ENCODE data around the gene VPS51. TPM values are rescaled to one million over a fixed set of nuclear protein-coding genes. Genes with fewer than 3 reads are reported as not detected.

Gene VPS51
- total and polyA plus RNA-seq, 2 of the 13 experiments (the other 11 are each of a cell fraction or from before 2014, with no cell fraction given), result 76.3 to 90.6 TPM

GRCh38 chr11:65121447-65121864 is 25.4 kb downstream of the VPS51 start (continued):
- TF ChIP-seq E2F2 (CRISPR knock-in tag; IDR thresholded peaks at IDR 0.05; ENCODE audit: borderline replicate concordance), result no peak
- TF ChIP-seq, protein P1, sequence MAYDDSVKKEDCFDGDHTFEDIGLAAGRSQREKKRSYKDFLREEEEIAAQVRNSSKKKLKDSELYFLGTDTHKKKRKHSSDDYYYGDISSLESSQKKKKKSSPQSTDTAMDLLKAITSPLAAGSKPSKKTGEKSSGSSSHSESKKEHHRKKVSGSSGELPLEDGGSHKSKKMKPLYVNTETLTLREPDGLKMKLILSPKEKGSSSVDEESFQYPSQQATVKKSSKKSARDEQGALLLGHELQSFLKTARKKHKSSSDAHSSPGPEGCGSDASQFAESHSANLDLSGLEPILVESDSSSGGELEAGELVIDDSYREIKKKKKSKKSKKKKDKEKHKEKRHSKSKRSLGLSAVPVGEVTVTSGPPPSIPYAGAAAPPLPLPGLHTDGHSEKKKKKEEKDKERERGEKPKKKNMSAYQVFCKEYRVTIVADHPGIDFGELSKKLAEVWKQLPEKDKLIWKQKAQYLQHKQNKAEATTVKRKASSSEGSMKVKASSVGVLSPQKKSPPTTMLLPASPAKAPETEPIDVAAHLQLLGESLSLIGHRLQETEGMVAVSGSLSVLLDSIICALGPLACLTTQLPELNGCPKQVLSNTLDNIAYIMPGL (CRISPR knock-in tag; IDR thresholded peaks at IDR 0.05; ENCODE audit: borderline replicate concordance in 1 of 2, low read depth in 1 of 2), result no peak; a peak in 1 of 4 replicates
- no peak for TF ChIP-seq ZNF792 (CRISPR knock-in tag; IDR thresholded peaks at IDR 0.05)
- 0 out of 2 replicates have a peak, but pooled peaks have one; percentile 47 for TF ChIP-seq ZNF441 (CRISPR knock-in tag; IDR thresholded peaks at IDR 0.05; ENCODE audit: borderline replicate concordance)
- TF ChIP-seq ZNF547 (CRISPR knock-in tag; IDR thresholded peaks at IDR 0.05), result 0 out of 2 replicates have a peak, but pooled peaks have one; percentile 4
- no peak for TF ChIP-seq ZNF788 (CRISPR knock-in tag; IDR thresholded peaks at IDR 0.05; ENCODE audit: borderline replicate concordance)
- no peak for TF ChIP-seq PLSCR1 (CRISPR knock-in tag; IDR thresholded peaks at IDR 0.05; ENCODE audit: borderline replicate concordance)
- no peak for TF ChIP-seq ZNF639 (CRISPR knock-in tag; conservative IDR thresholded peaks at IDR 0.05)
- TF ChIP-seq, protein P2, sequence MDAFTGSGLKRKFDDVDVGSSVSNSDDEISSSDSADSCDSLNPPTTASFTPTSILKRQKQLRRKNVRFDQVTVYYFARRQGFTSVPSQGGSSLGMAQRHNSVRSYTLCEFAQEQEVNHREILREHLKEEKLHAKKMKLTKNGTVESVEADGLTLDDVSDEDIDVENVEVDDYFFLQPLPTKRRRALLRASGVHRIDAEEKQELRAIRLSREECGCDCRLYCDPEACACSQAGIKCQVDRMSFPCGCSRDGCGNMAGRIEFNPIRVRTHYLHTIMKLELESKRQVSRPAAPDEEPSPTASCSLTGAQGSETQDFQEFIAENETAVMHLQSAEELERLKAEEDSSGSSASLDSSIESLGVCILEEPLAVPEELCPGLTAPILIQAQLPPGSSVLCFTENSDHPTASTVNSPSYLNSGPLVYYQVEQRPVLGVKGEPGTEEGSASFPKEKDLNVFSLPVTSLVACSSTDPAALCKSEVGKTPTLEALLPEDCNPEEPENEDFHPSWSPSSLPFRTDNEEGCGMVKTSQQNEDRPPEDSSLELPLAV (CRISPR knock-in tag; conservative IDR thresholded peaks at IDR 0.05; ENCODE audit: low read depth), result no peak
- TF ChIP-seq, protein P3, sequence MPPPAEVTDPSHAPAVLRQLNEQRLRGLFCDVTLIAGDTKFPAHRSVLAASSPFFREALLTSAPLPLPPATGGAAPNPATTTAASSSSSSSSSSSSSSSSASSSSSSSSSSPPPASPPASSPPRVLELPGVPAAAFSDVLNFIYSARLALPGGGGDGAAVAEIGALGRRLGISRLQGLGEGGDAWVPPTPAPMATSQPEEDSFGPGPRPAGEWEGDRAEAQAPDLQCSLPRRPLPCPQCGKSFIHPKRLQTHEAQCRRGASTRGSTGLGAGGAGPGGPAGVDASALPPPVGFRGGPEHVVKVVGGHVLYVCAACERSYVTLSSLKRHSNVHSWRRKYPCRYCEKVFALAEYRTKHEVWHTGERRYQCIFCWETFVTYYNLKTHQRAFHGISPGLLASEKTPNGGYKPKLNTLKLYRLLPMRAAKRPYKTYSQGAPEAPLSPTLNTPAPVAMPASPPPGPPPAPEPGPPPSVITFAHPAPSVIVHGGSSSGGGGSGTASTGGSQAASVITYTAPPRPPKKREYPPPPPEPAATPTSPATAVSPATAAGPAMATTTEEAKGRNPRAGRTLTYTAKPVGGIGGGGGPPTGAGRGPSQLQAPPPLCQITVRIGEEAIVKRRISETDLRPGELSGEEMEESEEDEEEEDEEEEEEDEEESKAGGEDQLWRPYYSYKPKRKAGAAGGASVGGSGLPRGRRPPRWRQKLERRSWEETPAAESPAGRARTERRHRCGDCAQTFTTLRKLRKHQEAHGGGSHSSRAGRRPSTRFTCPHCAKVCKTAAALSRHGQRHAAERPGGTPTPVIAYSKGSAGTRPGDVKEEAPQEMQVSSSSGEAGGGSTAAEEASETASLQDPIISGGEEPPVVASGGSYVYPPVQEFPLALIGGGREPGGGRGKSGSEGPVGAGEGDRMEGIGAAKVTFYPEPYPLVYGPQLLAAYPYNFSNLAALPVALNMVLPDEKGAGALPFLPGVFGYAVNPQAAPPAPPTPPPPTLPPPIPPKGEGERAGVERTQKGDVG (CRISPR knock-in tag; IDR thresholded peaks at IDR 0.05; ENCODE audit: borderline replicate concordance), result no peak
- TF ChIP-seq, protein P4, sequence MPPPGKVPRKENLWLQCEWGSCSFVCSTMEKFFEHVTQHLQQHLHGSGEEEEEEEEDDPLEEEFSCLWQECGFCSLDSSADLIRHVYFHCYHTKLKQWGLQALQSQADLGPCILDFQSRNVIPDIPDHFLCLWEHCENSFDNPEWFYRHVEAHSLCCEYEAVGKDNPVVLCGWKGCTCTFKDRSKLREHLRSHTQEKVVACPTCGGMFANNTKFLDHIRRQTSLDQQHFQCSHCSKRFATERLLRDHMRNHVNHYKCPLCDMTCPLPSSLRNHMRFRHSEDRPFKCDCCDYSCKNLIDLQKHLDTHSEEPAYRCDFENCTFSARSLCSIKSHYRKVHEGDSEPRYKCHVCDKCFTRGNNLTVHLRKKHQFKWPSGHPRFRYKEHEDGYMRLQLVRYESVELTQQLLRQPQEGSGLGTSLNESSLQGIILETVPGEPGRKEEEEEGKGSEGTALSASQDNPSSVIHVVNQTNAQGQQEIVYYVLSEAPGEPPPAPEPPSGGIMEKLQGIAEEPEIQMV (CRISPR knock-in tag; IDR thresholded peaks at IDR 0.05; ENCODE audit: low read depth), result 0 out of 2 replicates have a peak, but pooled peaks have one; percentile 11
- no peak for TF ChIP-seq ZBTB38 (CRISPR knock-in tag; IDR thresholded peaks at IDR 0.05)
- TF ChIP-seq, protein P5, sequence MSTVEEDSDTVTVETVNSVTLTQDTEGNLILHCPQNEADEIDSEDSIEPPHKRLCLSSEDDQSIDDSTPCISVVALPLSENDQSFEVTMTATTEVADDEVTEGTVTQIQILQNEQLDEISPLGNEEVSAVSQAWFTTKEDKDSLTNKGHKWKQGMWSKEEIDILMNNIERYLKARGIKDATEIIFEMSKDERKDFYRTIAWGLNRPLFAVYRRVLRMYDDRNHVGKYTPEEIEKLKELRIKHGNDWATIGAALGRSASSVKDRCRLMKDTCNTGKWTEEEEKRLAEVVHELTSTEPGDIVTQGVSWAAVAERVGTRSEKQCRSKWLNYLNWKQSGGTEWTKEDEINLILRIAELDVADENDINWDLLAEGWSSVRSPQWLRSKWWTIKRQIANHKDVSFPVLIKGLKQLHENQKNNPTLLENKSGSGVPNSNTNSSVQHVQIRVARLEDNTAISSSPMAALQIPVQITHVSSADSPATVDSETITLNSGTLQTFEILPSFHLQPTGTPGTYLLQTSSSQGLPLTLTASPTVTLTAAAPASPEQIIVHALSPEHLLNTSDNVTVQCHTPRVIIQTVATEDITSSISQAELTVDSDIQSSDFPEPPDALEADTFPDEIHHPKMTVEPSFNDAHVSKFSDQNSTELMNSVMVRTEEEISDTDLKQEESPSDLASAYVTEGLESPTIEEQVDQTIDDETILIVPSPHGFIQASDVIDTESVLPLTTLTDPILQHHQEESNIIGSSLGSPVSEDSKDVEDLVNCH (CRISPR knock-in tag; IDR thresholded peaks at IDR 0.05), result 0 out of 2 replicates have a peak, but pooled peaks have one; percentile 19
